DND-41 (cell line): ENCODE measurements around the gene TAOK3.

Experiments
- ATAC-seq: fragments of 200-7000 bp; cut with Tn5 transposase; 3 replicates; pipeline ENCODE4 v1.9.1; 2021; ENCODE audit warnings: low read depth; ENCODE audit not compliant: insufficient read depth
- DNase-seq: peaks from one replicate; pipeline ENCODE4 v3.0.0-alpha.2; 2020
- H2AFZ ChIP-seq: 2 replicates; pipeline ENCODE4 v1.6.0; 2012; ENCODE audit warnings: low read depth, low read length
- H3K27ac ChIP-seq: 2 replicates; pipeline ENCODE4 v1.5.1; 2012; ENCODE audit warnings: low read length, inconsistent platforms
- H3K27me3 ChIP-seq: fragments of 200-600 bp; sonication (generic); 2 replicates; pipeline ENCODE4 v1.6.0; 2012; ENCODE audit warnings: low read length, mild to moderate bottlenecking, inconsistent platforms; ENCODE audit not compliant: insufficient read depth, poor library complexity
- H3K36me3 ChIP-seq: 2 replicates; pipeline ENCODE4 v1.5.1; 2012; ENCODE audit warnings: low read length, inconsistent platforms; ENCODE audit not compliant: insufficient read depth
- H3K4me1 ChIP-seq: 2 replicates; pipeline ENCODE4 v1.5.1; 2012; ENCODE audit warnings: mild to moderate bottlenecking, low read length; ENCODE audit not compliant: insufficient read depth
- H3K4me2 ChIP-seq: 2 replicates; pipeline ENCODE4 v1.6.0; 2012; ENCODE audit warnings: mild to moderate bottlenecking, moderate library complexity, low read length, inconsistent platforms; ENCODE audit not compliant: insufficient read depth
- H3K4me3 ChIP-seq, 2 experiments: fragments of 200-600 bp in 1 of 2; shearing (Covaris generic) in 1 of 2; 2 replicates each; pipeline ENCODE4 v1.5.1; 2012 to 2016; ENCODE audit warnings: inconsistent platforms in 2 of 2, low read length in 2 of 2, mild to moderate bottlenecking in 2 of 2, low read depth in 1 of 2, moderate library complexity in 1 of 2
- H3K79me2 ChIP-seq: 2 replicates; pipeline ENCODE4 v1.6.0; 2012; ENCODE audit warnings: low read length, inconsistent platforms; ENCODE audit not compliant: insufficient read depth
- H3K9ac ChIP-seq: 2 replicates; pipeline ENCODE4 v1.6.0; 2012; ENCODE audit warnings: low read depth, mild to moderate bottlenecking, inconsistent platforms, low read length, moderate library complexity
- H3K9me3 ChIP-seq: 2 replicates; pipeline ENCODE4 v1.5.1; 2012; ENCODE audit warnings: low read length, moderate library complexity, mild to moderate bottlenecking, inconsistent platforms; ENCODE audit not compliant: insufficient read depth, severe bottlenecking
- H4K20me1 ChIP-seq: 2 replicates; pipeline ENCODE4 v1.6.0; 2012; ENCODE audit warnings: low read length; ENCODE audit not compliant: insufficient read depth
- EZH2 ChIP-seq: IDR thresholded peaks from 3 replicates; pipeline ENCODE4 v1.6.1; 2012; ENCODE audit warnings: borderline replicate concordance, low read depth, mild to moderate bottlenecking, moderate library complexity, low read length, inconsistent platforms; ENCODE audit not compliant: severe bottlenecking
- TF ChIP-seq, protein P1 (sequence below): IDR thresholded peaks from 2 replicates; pipeline ENCODE4 v1.5.1; 2012; ENCODE audit warnings: borderline replicate concordance, low read length, moderate library complexity, mild to moderate bottlenecking; ENCODE audit not compliant: poor library complexity, severe bottlenecking; ENCODE audit errors: extremely low read depth

The TAOK3 gene

DNA sequence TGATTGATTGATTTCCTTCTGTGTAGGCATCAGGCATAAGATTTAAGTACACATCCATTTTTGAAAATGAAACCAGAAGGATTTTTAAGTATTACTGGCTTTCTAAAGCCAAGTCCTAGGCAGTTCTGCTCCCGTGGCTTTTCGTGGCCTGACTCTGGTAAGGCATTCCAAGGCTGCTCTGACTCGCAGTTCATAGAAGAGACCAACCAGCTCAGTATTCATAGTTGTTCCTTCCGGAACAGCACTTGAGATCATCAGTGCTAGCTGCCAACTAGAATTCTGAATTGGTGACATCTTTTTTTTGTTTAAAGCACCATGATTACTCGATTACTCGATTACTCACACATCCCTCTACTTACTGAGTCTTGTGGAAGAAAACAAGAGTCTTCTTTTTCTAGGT, 29.5 kb upstream of the TAOK3 start:
- Histone ChIP-seq H3K9me3 (no peaks in the 10 kb centered on the region), H3K4me1 (no peaks in the 10 kb centered on the region), H3K4me3 (no peak overlapping the region), H3K36me3 (peaks cover 92% of the 10 kb centered on the region), H3K27ac (no peak overlapping the region), H3K4me2 (no peak overlapping the region), H4K20me1 (peaks cover 2% of the 10 kb centered on the region; the same call in 1 of the 2 replicates), H3K9ac (no peak overlapping the region), H3K27me3 (no peaks in the 10 kb centered on the region), H2AFZ (no peak overlapping the region), H3K79me2 (no peaks in the 10 kb centered on the region)
- no peak for TF ChIP-seq EZH2
- TF ChIP-seq, protein P1, sequence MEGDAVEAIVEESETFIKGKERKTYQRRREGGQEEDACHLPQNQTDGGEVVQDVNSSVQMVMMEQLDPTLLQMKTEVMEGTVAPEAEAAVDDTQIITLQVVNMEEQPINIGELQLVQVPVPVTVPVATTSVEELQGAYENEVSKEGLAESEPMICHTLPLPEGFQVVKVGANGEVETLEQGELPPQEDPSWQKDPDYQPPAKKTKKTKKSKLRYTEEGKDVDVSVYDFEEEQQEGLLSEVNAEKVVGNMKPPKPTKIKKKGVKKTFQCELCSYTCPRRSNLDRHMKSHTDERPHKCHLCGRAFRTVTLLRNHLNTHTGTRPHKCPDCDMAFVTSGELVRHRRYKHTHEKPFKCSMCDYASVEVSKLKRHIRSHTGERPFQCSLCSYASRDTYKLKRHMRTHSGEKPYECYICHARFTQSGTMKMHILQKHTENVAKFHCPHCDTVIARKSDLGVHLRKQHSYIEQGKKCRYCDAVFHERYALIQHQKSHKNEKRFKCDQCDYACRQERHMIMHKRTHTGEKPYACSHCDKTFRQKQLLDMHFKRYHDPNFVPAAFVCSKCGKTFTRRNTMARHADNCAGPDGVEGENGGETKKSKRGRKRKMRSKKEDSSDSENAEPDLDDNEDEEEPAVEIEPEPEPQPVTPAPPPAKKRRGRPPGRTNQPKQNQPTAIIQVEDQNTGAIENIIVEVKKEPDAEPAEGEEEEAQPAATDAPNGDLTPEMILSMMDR, result no peak
- ATAC-seq (no peak), DNase-seq (no peak)

DNA sequence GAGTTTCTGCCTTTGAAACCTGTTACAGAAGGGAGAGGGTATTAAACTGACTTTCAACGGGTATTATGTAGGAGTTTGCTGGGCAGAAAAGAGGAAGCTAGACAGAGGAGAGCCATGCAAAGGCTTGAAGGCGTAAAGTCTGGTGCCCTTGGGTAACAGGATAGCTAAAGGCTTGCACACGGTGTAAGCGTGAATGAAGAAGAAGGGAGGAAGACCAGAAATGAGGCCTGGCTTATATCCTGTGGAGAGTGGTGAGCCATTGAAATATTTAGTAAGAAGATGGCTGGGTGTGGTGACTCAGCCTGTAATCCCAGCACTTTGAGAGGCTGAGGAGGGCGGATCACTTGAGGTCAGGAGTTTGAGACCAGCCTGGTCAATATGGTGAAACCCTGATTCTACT, 26.2 kb upstream of the TAOK3 start:
- H3K36me3 ChIP-seq, result peaks cover 95% of the 10 kb centered on the region
- no peak overlapping the region for H2AFZ ChIP-seq
- H4K20me1 ChIP-seq, result peaks cover 2% of the 10 kb centered on the region; the same call in 1 of the 2 replicates
- H3K9ac ChIP-seq, result no peak overlapping the region
- no peak overlapping the region for H3K27ac ChIP-seq
- ATAC-seq (no peak), DNase-seq (no peak)
- TF ChIP-seq, protein P1, result no peak
- no peak for TF ChIP-seq EZH2
- H3K4me1 ChIP-seq, result no peaks in the 10 kb centered on the region
- no peak overlapping the region for H3K4me3 ChIP-seq
- H3K4me2 ChIP-seq, result no peak overlapping the region
- H3K9me3 ChIP-seq, result no peaks in the 10 kb centered on the region
- H3K27me3 ChIP-seq, result no peaks in the 10 kb centered on the region
- no peaks in the 10 kb centered on the region for H3K79me2 ChIP-seq

DNA sequence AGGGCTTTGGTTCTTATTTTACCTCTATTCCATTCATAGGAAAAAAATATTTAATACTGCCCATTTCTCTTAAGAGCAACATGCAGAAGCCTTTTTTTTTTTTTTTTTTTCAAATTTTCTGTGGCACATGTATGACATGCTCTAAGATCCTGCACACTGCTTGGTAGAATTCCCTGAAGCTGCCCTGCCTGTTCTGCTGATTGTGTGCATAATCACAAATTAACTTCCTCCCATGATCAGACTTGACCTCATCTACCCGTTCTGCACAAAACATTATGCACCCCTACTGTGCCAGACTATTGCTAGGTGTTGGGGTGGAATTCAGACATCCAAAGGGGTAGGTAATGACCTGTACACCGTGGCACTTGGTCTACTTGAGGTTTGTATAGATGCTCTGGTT, 25.8 kb upstream of the TAOK3 start:
- H3K27ac ChIP-seq, result no peak overlapping the region

More for the DNA sequence above, 25.8 kb upstream of the TAOK3 start:
- Histone ChIP-seq H4K20me1 (peaks cover 2% of the 10 kb centered on the region; the same call in 1 of the 2 replicates), H3K79me2 (no peaks in the 10 kb centered on the region), H3K4me3 (no peak overlapping the region), H3K9me3 (no peaks in the 10 kb centered on the region), H3K36me3 (peaks cover 93% of the 10 kb centered on the region), H3K4me2 (no peak overlapping the region), H3K9ac (no peak overlapping the region), H3K4me1 (no peaks in the 10 kb centered on the region), H3K27me3 (no peaks in the 10 kb centered on the region), H2AFZ (no peak overlapping the region)
- no peak for DNase-seq
- TF ChIP-seq, protein P1, result no peak
- TF ChIP-seq EZH2, result no peak
- no peak for ATAC-seq
